NT2/D1 (cell line): ENCODE results near the gene RNF135.
"Not testable (repeated sequence)": the region's sequence is repeated elsewhere in the genome, so short reads cannot be mapped to it uniquely, and the experiment has no call there.

Experiments used
- SUZ12 ChIP-seq: IDR thresholded peaks from 2 replicates; pipeline ENCODE4 v1.6.1; 2011; ENCODE audit not compliant: insufficient read length, insufficient read depth; ENCODE audit errors: extremely low read depth
- YY1 ChIP-seq: IDR thresholded peaks from 2 replicates; pipeline ENCODE4 v1.6.1; 2011; ENCODE audit not compliant: insufficient read length, insufficient read depth
- ZNF274 ChIP-seq: IDR thresholded peaks from 2 replicates; pipeline ENCODE4 v1.6.1; 2011; ENCODE audit warnings: mild to moderate bottlenecking, low read depth, low read length

- not testable (repeated sequence) for TF ChIP-seq YY1, ZNF274, SUZ12
Observed at GRCh38 chr17:31010014-31010413, 39.2 kb downstream of the RNF135 start.
